ENCODE measurements around the gene SCN10A.
A peak's percentile ranks its signal among the peaks of the same experiment; 100 is the strongest.

Gene SCN10A

DNA sequence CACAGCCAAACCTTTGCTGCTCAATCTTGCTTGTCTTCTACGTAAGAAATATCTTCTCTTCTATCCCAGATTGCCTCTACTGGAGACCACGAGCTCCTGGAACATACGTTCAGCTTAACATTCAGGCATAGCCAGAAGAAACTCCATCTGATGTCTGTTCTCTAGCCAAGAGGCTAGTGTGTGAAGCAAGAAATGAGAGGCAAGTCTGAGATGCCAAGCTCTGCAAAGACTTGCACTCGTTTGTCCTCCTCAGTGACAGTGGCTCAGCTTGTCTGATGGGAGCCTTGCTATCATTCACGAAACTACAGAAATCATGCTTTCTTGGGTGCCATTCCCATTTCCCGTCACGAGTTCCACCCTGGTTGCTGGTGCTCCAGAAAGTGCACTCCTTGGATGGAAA, at the start of gene SCN10A:
Gene SCN10A (minus strand): TSS at position 192 of the 400 bp plus-strand sequence. CDS start 22,207 bp downstream, outside the sequence.
- H3K4me3 ChIP-seq (ENCODE audit: low read depth, low read length), result no peak within 1 kb of the TSS
- TF ChIP-seq, protein P1, sequence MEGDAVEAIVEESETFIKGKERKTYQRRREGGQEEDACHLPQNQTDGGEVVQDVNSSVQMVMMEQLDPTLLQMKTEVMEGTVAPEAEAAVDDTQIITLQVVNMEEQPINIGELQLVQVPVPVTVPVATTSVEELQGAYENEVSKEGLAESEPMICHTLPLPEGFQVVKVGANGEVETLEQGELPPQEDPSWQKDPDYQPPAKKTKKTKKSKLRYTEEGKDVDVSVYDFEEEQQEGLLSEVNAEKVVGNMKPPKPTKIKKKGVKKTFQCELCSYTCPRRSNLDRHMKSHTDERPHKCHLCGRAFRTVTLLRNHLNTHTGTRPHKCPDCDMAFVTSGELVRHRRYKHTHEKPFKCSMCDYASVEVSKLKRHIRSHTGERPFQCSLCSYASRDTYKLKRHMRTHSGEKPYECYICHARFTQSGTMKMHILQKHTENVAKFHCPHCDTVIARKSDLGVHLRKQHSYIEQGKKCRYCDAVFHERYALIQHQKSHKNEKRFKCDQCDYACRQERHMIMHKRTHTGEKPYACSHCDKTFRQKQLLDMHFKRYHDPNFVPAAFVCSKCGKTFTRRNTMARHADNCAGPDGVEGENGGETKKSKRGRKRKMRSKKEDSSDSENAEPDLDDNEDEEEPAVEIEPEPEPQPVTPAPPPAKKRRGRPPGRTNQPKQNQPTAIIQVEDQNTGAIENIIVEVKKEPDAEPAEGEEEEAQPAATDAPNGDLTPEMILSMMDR (IDR thresholded peaks at IDR 0.05; ENCODE audit: control insufficient read depth, extremely low read depth, insufficient read depth), result no peak
- DNase-seq (ENCODE audit: low read depth), result no peak

DNA sequence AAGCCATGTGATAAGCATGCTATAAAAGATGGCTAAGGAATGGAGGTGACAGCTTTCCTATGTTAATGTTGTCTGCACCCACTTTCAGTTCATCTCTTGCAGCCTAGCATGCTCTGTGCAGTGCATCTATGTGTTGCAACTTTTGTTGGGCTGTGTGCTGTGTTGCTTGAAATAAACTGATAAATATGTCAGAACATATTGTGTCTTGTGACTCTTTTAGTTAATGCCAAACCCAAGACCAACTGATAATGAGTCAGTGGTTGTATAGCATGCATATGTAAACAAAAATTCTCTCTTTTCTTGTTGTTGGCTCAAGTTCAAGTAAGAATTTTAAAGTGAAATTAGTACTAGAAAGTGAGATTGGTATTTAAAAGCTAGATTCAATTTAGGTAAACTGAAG, 37.0 kb upstream of the SCN10A start:
- H3K4me3 ChIP-seq (ENCODE audit: low read depth, low read length), result no peak overlapping the region
- TF ChIP-seq, protein P1 (IDR thresholded peaks at IDR 0.05; ENCODE audit: control insufficient read depth, extremely low read depth, insufficient read depth), result no peak
- no peak for DNase-seq (ENCODE audit: low read depth)

DNA sequence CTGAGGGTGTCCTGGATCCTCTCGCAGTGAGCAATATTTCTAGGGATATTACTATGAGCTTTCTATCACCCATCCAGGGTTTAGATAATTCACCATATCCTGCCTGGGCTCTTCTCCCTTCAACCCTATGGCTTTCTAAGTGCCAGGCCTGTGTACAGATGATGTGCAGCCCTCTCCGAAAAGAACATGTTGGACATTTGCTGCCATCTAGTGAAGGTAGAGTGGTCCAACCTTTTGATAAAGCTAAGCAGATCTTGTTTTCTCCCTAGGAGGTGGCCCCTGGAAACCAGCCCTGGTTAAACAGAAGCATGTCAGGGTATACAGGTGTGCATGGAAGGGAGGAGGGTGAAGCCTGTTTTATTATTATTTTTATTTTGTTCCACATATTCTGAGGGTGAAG, 27.9 kb upstream of the SCN10A start:
- TF ChIP-seq, protein P1 (IDR thresholded peaks at IDR 0.05; ENCODE audit: control insufficient read depth, extremely low read depth, insufficient read depth), result peak; percentile 46

DNA sequence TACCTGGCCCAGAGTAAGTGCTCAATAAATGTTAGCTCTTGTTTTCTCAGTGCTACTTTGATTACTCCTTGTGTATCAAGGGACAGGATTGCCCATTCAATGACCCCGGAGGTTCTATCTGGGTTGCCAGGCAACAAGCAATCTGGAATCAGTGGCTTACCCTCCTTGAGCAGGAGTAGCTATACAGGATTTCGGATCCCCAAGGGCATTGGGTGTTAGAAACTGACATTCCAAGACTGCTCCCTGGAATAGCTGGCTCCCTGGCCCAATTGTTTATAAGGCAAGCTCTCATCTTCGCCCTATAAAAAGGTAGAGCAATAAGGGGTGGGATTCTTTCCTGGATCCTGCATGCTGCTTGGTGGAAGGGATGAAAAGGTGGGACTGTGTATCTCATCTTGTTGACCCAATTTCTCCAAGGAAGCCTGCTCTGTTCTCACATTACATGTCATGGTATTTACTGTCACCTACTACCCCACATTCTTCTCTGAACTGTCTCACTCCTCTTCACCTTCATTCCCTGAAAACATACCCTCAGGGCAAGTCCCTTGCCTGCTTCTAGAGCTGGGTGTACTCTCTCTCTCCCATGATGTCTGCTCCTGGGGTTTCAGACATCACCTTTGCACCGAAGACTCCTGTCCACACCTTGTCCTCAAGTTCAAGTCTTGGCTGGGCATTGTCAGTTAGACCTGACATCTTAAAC, 26.4 kb upstream of the SCN10A start:
- DNase-seq (ENCODE audit: low read depth), result no peak
- H3K4me3 ChIP-seq (ENCODE audit: low read depth, low read length), result no peak overlapping the region
- TF ChIP-seq, protein P1 (IDR thresholded peaks at IDR 0.05; ENCODE audit: control insufficient read depth, extremely low read depth, insufficient read depth), result no peak

More for the DNA sequence above, 27.9 kb upstream of the SCN10A start:
- DNase-seq (ENCODE audit: low read depth), result no peak
- no peak overlapping the region for H3K4me3 ChIP-seq (ENCODE audit: low read depth, low read length)

DNA sequence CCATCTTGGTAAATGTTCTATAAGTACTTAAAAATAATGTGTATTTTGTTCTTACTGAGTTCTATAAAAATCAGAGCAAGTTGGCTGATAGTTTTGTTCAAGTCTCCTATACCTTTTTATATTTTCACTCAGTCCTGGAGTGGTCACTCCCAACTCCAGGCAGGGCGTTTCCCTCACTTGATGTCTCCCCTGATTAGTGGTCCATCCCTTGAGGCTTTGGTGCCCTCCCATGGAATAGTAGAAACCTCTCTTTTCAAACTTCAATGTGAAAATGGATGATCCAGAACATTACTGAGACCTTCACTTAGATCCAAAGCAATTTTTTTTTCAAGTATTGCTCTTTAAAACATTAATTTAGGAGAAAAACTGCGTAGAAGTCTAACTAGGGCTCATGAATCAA, 25.0 kb upstream of the SCN10A start:
- no peak overlapping the region for H3K4me3 ChIP-seq (ENCODE audit: low read depth, low read length)
- DNase-seq (ENCODE audit: low read depth), result no peak
- TF ChIP-seq, protein P1 (IDR thresholded peaks at IDR 0.05; ENCODE audit: control insufficient read depth, extremely low read depth, insufficient read depth), result no peak

DNA sequence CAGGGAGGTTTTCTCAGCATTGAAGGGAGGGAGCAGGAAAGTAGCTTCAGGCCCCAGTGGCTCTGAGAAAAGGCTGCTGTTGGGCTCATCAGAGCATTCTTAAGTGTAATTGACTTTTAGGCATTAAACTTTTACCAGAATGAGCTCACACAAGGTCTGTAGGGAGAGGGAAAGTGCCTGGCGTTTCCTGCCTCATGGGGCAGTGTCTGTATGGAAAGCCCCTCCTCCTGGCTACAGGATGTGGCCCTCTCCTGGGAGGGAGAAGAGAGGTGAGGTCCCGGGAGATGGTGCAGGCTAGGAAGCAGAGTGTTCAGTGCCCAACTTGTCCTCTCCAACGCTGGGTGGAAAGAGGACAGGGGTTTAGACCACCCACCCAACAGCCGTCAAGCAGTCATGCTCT, 21.3 kb upstream of the SCN10A start:
- TF ChIP-seq, protein P1 (IDR thresholded peaks at IDR 0.05; ENCODE audit: control insufficient read depth, extremely low read depth, insufficient read depth), result no peak
- no peak overlapping the region for H3K4me3 ChIP-seq (ENCODE audit: low read depth, low read length)
- no peak for DNase-seq (ENCODE audit: low read depth)

DNA sequence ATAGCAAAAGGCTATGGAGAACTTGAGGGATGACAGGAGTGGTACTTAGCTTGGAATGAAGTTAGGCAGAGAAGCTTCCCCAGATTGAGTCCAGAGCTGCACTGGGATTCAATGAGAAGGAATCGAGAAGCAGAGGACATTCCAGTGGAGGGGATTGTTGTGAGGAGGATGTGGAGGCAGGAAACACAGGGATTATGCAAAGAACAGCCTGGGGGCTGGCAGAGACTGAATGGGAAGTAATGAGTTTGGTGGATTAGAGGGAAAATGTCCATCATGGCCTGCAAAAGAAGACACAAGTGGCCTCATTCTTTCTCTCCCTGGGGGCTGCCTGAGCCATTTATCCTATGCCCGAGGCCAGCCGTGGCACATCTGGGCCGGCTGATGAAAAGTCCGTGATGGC, 20.5 kb upstream of the SCN10A start:
- H3K4me3 ChIP-seq (ENCODE audit: low read depth, low read length), result no peak overlapping the region
- TF ChIP-seq, protein P1 (IDR thresholded peaks at IDR 0.05; ENCODE audit: control insufficient read depth, extremely low read depth, insufficient read depth), result no peak
- no peak for DNase-seq (ENCODE audit: low read depth)
